BLaER1 treated with 17β-estradiol and CSF1 and Interleukin-3, amounts not matched to agents 10 nM and 100 nM (cell line): ENCODE measurements around the gene SPAG16.

Experiments
- H3K27ac ChIP-seq, 11 experiments: shearing (Covaris generic); formaldehyde crosslinking; 2 replicates each; pipeline ENCODE4 v1.8.1; 2022
- H3K27me3 ChIP-seq, 11 experiments: shearing (Covaris generic); formaldehyde crosslinking; 2 replicates each; pipeline ENCODE4 v1.8.1; 2022
- H3K36me3 ChIP-seq, 11 experiments: shearing (Covaris generic); formaldehyde crosslinking; 2 replicates each; pipeline ENCODE4 v1.8.1; 2022
- H3K4me1 ChIP-seq, 10 experiments: shearing (Covaris generic); formaldehyde crosslinking; 2 replicates each; pipeline ENCODE4 v1.8.1; 2022
- H3K4me2 ChIP-seq, 11 experiments: shearing (Covaris generic); formaldehyde crosslinking; 2 replicates each; pipeline ENCODE4 v1.8.1; 2022
- H3K4me3 ChIP-seq, 10 experiments: shearing (Covaris generic); formaldehyde crosslinking; 2 replicates each; pipeline ENCODE4 v1.8.1; 2022
- H3K9ac ChIP-seq, 11 experiments: shearing (Covaris generic); formaldehyde crosslinking; 2 replicates each; pipeline ENCODE4 v1.8.1; 2022
- H3K9me3 ChIP-seq, 11 experiments: shearing (Covaris generic); formaldehyde crosslinking; replicated peaks in 1 of 11; 2 replicates each; pipeline ENCODE4 v1.8.1; 2022
- H4K20me1 ChIP-seq, 11 experiments: shearing (Covaris generic); formaldehyde crosslinking; 2 replicates each; pipeline ENCODE4 v1.8.1; 2022
- Cebpa-rat ChIP-seq, 11 experiments: shearing (Covaris generic); IDR thresholded peaks; 2 replicates each; pipeline ENCODE4 v1.8.1; 2022

The SPAG16 gene

GRCh38 chr2:213544940-213545339 lies 260.7 kb downstream of the SPAG16 start:
- no peak for TF ChIP-seq Cebpa-rat (IDR thresholded peaks at IDR 0.05)
- H3K4me3 ChIP-seq: no peak overlapping the region

GRCh38 chr2:213545481-213545880 lies 261.2 kb downstream of the SPAG16 start:
- TF ChIP-seq Cebpa-rat (IDR thresholded peaks at IDR 0.05): no peak
- H3K9me3 ChIP-seq: no peaks in the 10 kb centered on the region
- no peaks in the 10 kb centered on the region for H4K20me1 ChIP-seq
- H3K36me3 ChIP-seq: no peaks in the 10 kb centered on the region
- no peak overlapping the region for H3K9ac ChIP-seq
- no peaks in the 10 kb centered on the region for H3K27me3 ChIP-seq
- peak overlapping the region in 4 of 11 experiments; percentile 15 to 64 (median 58); a peak in 8 of 22 replicates for H3K4me2 ChIP-seq
- peaks cover 0 to 21% (median 0%) of the 10 kb centered on the region in 10 experiments; a peak in 7 of 20 replicates for H3K4me1 ChIP-seq
- no peak overlapping the region for H3K4me3 ChIP-seq
- peak overlapping the region in 5 of 11 experiments; percentile 19 to 54 (median 50); a peak in 5 of 22 replicates for H3K27ac ChIP-seq

More at GRCh38 chr2:213544940-213545339, 260.7 kb downstream of the SPAG16 start:
- Histone ChIP-seq H3K9me3 (no peaks in the 10 kb centered on the region), H3K36me3 (no peaks in the 10 kb centered on the region), H3K4me2 (peak overlapping the region in 3 of 11 experiments; percentile 57 to 64 (median 60); a peak in 3 of 22 replicates), H3K4me1 (peaks cover 0 to 21% (median 0%) of the 10 kb centered on the region in 10 experiments; a peak in 7 of 20 replicates), H3K27me3 (no peaks in the 10 kb centered on the region), H4K20me1 (no peaks in the 10 kb centered on the region), H3K9ac (no peak overlapping the region), H3K27ac (peak overlapping the region in 1 of 11 experiments; percentile 24; a peak in 1 of 22 replicates)

- Histone ChIP-seq H3K27me3 (no peaks in the 10 kb centered on the region), H3K4me2 (peak overlapping the region in 4 of 11 experiments; percentile 15 to 64 (median 58); a peak in 8 of 22 replicates), H3K27ac (peak overlapping the region in 5 of 11 experiments; percentile 19 to 54 (median 50); a peak in 5 of 22 replicates)
Measured at GRCh38 chr2:213545964-213546475, 261.8 kb downstream of the SPAG16 start.

GRCh38 chr2:213551526-213551925 lies 267.3 kb downstream of the SPAG16 start:
- H3K27me3 ChIP-seq: no peaks in the 10 kb centered on the region

More at GRCh38 chr2:213545964-213546475, 261.8 kb downstream of the SPAG16 start:
- H3K9ac ChIP-seq: no peak overlapping the region
- no peak for TF ChIP-seq Cebpa-rat (IDR thresholded peaks at IDR 0.05)
- H3K4me3 ChIP-seq: no peak overlapping the region
- no peaks in the 10 kb centered on the region for H4K20me1 ChIP-seq
- no peaks in the 10 kb centered on the region for H3K36me3 ChIP-seq
- H3K9me3 ChIP-seq: no peaks in the 10 kb centered on the region
- peaks cover 0 to 21% (median 0%) of the 10 kb centered on the region in 10 experiments; a peak in 7 of 20 replicates for H3K4me1 ChIP-seq

GRCh38 chr2:213559053-213559452 lies 274.8 kb downstream of the SPAG16 start:
- Histone ChIP-seq H3K9ac (no peak overlapping the region), H3K27me3 (no peaks in the 10 kb centered on the region)

More at GRCh38 chr2:213551526-213551925, 267.3 kb downstream of the SPAG16 start:
- no peaks in the 10 kb centered on the region for H3K36me3 ChIP-seq
- no peaks in the 10 kb centered on the region for H4K20me1 ChIP-seq
- TF ChIP-seq Cebpa-rat (IDR thresholded peaks at IDR 0.05): no peak
- no peaks in the 10 kb centered on the region; a peak in 2 of 22 replicates for H3K9me3 ChIP-seq
- no peak overlapping the region for H3K27ac ChIP-seq
- H3K9ac ChIP-seq: no peak overlapping the region
- no peak overlapping the region for H3K4me3 ChIP-seq
- H3K4me1 ChIP-seq: peaks cover 0 to 2% (median 0%) of the 10 kb centered on the region in 10 experiments; a peak in 4 of 20 replicates
- H3K4me2 ChIP-seq: no peak overlapping the region

GRCh38 chr2:213561759-213562158 lies 277.5 kb downstream of the SPAG16 start:
- Histone ChIP-seq H3K27ac (no peak overlapping the region), H3K9me3 (no peaks in the 10 kb centered on the region), H4K20me1 (no peaks in the 10 kb centered on the region), H3K27me3 (no peaks in the 10 kb centered on the region), H3K4me2 (no peak overlapping the region), H3K36me3 (no peaks in the 10 kb centered on the region), H3K9ac (no peak overlapping the region), H3K4me1 (no peaks in the 10 kb centered on the region), H3K4me3 (no peak overlapping the region)
- no peak for TF ChIP-seq Cebpa-rat (IDR thresholded peaks at IDR 0.05)

More at GRCh38 chr2:213559053-213559452, 274.8 kb downstream of the SPAG16 start:
- no peak overlapping the region for H3K4me3 ChIP-seq
- H3K4me1 ChIP-seq: no peaks in the 10 kb centered on the region
- no peak for TF ChIP-seq Cebpa-rat (IDR thresholded peaks at IDR 0.05)
- no peaks in the 10 kb centered on the region for H4K20me1 ChIP-seq
- H3K36me3 ChIP-seq: no peaks in the 10 kb centered on the region
- no peak overlapping the region for H3K4me2 ChIP-seq
- no peaks in the 10 kb centered on the region; a peak in 2 of 22 replicates for H3K9me3 ChIP-seq
- H3K27ac ChIP-seq: no peak overlapping the region

- Histone ChIP-seq H3K4me3 (no peak overlapping the region), H3K4me1 (no peaks in the 10 kb centered on the region), H3K9me3 (no peaks in the 10 kb centered on the region), H3K9ac (no peak overlapping the region), H4K20me1 (no peaks in the 10 kb centered on the region), H3K27ac (no peak overlapping the region), H3K36me3 (no peaks in the 10 kb centered on the region), H3K4me2 (no peak overlapping the region), H3K27me3 (no peaks in the 10 kb centered on the region)
- TF ChIP-seq Cebpa-rat (IDR thresholded peaks at IDR 0.05): no peak
Measured at GRCh38 chr2:213562539-213563180, 278.4 kb downstream of the SPAG16 start.

GRCh38 chr2:213566846-213567245 lies 282.6 kb downstream of the SPAG16 start:
- no peak overlapping the region for H3K4me3 ChIP-seq
- no peaks in the 10 kb centered on the region for H3K27me3 ChIP-seq
- no peaks in the 10 kb centered on the region for H3K4me1 ChIP-seq
- H3K4me2 ChIP-seq: no peak overlapping the region
- no peaks in the 10 kb centered on the region for H4K20me1 ChIP-seq
- H3K36me3 ChIP-seq: no peaks in the 10 kb centered on the region
- no peak overlapping the region for H3K27ac ChIP-seq
- TF ChIP-seq Cebpa-rat (IDR thresholded peaks at IDR 0.05): no peak
- no peak overlapping the region for H3K9ac ChIP-seq
- no peaks in the 10 kb centered on the region for H3K9me3 ChIP-seq

GRCh38 chr2:213609570-213610170 lies 325.4 kb downstream of the SPAG16 start:
- Histone ChIP-seq H3K9me3 (no peaks in the 10 kb centered on the region), H3K4me3 (no peak overlapping the region), H3K27ac (no peak overlapping the region), H3K9ac (no peak overlapping the region), H3K4me1 (no peaks in the 10 kb centered on the region), H3K36me3 (no peaks in the 10 kb centered on the region), H4K20me1 (no peaks in the 10 kb centered on the region), H3K4me2 (no peak overlapping the region), H3K27me3 (no peaks in the 10 kb centered on the region)
- no peak for TF ChIP-seq Cebpa-rat (IDR thresholded peaks at IDR 0.05)
